ACHN (cell line): ENCODE results near the gene CSPG5.

Experiments
- DNase-seq: peaks from one replicate; pipeline ENCODE4 v3.0.0-alpha.2; 2015
- in situ Hi-C: cut with HindIII; loops from 2 replicates; pipeline ENCODE4 v1.10.0; 2017; ENCODE audit warnings: low sequenced_read_pairs, low pct_ligation_motif_present, low pct_unique_long_range_greater_than_20kb

Gene CSPG5

DNA sequence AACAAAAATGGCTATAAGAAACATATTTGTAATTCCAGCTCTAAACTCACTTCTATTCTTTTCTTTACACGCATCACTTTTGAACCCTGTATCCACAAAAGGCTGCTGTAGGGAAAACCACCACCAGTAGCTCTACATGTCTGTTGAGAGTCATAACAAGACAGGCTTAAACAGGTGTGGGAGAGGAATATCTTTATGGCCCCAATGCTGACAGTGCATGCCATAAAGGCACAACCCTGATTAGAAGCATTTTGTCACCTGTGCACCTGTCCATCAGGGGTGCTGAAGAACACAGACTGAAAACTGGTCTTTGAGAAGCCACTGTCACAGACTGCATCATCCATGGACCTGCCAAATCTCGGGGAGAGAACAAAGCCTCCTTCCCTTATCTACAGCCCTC lies 11.6 kb upstream of the CSPG5 start:
- in situ Hi-C loops, result no loop called here
- no peak for DNase-seq

DNA sequence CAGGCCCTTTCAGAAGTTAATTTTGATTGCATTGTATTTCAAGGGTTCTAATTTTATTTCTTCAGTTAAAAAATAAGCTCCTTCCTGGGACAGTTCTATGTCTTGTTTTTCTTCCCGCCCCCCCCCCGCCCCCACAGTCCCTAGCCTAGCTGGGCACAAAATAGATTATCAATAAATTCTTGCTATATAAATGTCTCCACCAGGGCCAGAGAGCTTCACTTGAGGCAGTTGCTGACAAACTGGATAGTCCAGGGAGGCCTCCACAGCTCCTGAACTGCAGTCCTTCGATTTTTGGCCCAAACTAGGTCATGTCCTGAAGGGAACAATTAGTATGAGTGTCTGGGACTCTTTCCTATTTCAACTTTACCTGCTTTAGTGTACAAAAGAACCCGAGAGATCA lies 9.9 kb upstream of the CSPG5 start:
- in situ Hi-C loops, result no loop called here
- DNase-seq, result no peak

DNA sequence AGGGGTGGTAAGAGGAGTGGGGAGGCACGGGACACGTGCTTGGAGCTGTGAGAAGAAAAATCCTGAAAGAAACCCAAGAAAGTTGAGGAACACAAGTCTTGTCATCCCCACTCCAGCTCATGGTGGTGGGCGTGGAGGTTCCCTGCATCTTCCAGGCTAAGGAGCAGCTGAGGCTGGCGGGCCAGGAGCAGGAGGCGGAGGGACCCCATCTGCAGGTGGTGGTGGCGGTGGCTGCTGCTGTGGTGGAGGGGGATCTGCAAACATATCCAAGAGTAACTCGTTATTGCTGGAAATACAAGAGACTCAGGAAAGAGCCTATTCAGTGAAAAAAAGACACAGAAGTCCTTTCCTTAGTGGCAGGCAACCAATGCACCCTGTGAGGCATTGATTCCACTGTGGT lies 9.4 kb upstream of the CSPG5 start:
- no peak for DNase-seq
- in situ Hi-C loops, result no loop called here

DNA sequence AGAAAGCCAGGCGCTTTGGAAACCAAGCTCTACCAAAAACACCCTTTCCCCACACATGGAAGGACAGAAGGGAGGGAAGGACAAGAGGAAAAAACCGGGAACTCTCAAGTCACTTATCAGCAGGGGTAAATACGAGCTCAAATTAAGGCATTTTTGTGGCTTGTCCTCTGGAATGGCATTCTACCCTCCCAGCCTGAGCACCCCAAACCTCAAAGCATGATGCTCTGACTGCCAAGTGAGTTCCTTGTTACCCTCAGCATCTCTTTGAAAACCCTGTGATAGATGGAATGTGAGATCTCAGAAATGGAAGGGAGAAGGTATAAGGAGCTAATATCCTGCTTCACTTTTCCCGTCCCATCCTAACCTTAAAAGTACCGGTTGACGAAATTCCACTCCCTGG lies 8.1 kb upstream of the CSPG5 start:
- DNase-seq, result no peak
- in situ Hi-C loops, result no loop called here

DNA sequence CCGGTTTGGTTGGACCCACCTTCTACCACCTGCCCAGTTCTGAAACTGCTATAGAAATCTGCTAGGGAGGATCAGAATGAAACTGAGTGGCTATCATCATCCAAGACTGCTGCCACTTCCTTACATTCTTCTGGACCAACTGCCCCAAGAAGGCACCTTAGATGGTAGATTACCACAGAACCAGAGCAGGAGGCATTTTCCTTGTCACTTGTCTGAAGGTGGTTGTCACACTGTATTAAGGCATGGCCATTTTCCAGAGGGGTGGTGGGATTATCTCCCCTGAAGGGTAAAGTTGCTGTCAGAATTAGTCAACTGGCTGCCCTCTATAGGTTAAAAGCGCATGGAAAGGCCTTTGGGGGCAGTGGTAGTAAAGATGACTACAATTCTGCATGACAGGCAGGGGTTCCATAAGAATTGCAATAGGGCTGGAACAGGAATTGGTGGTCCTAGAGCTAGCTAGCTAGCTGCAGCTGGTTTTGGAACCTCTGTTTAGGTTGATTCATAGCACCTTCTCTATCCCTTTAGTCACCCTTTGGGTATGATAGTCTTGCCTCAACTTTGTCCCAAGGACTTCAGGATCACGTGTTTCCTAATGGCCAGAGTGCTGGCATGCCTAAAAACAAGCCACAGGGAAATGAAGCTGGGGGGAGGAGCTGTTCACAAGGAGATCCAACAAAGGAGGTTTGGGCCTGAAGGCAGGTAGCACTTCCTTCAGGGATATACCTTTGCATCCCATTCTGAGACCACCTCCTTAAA lies 4.8 kb upstream of the CSPG5 start:
- no peak for DNase-seq

DNA sequence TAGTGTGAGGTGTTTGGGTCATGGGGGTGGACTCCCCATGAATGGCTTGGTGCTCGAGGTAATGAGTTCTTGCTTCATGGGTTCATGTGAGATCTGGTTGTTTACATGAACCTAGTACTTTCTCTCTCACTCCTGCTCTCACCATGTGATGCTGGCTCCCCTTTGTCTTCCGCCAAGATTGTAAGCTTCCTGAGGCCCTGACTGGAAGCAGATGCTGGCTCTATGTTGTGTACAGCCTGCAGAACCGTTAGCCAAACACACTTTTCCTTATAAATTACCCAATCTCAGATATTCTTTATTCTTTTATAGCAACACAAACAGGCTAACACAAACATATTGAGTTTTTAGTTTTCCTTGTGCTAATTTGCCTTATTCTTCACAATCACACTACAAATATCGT lies 3.2 kb upstream of the CSPG5 start:
- in situ Hi-C loops, result no loop called here
- no peak for DNase-seq

More for the DNA sequence above, 4.8 kb upstream of the CSPG5 start:
- in situ Hi-C loops, result no loop called here

DNA sequence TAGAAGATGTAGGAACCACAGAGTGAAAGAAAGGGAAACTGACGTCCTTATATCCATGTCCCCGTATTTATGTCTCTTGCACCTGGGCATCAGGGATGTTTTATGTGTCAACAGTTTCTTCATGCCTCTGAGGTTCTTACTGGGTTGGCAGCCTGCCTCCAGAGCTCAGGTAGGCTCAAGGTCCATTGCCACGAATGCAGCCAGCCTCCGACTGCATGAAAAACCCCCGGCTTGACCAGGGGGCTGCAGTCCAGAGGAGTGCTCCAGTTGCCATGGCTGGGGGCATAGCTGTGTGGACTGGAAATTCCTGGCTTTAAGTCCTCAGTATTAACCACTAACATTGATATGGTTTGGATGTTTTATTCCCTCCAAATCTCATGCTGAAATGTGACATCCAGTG lies 2.8 kb upstream of the CSPG5 start:
- in situ Hi-C loops, result no loop called here
- DNase-seq, result no peak

DNA sequence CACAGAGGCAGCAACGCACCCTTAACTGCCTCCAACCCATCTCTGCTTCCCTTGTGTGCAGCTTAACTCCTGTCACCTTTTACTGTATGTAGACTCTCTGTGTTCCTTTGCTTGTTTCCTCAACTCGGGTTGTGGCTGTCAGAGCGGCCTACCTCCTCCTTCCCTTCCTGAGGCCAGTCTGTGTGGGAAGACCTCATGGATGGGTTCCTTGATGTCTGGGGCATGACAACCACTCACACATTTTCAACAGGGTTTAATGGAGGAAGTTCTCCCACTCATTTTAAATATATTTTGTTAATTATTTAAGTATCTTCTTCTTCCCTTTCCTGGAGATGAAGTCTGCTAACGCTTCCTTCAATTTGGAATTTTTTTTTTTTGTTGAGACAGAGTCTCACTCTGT lies 1.8 kb upstream of the CSPG5 start:
- in situ Hi-C loops, result no loop called here
- DNase-seq, result no peak

DNA sequence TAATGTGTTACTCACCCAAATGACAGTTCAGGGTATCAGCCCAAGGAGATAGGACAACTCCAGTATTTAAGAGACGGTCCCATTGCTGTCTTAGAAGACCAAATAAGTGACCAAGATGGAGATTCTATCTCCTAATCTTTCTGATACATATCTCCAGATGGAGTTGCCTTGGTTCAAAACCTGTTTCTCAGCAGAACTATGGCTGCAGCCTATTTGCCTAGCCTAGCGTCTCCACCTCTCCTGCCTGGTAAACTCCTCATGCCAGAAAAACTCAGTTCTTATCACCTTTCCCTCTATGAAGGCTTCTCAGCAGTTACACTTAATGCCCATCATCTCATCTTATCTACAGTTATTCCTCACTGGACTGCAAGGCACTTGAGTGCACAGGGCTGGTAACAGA lies 1.2 kb upstream of the CSPG5 start:
- no peak for DNase-seq
- in situ Hi-C loops, result no loop called here

DNA sequence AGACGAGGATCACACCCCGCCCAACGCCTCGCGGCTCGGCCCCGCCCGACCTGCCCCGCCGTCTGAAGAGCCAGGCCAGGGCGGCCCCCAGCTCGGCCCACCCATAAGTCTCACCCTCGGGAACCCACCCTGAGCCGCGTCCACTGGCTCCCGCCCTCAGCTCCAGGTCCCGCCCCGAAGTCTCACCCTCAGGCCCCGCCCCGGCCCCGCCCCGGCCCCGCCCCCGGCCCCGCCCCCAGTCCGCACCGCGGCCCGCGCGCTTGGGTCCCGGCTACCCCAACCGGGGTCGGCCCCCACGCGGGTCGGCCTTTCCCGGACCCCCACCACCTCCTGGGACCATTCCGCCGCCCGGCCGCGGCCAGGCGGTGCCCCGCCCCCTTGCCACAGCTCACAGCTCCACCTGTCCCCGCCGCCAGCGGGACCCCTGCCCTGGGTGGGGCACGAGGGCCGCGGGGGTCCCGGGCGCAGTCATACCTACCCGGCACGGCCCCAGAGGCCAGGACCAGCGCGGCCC lies 489 bp downstream of the CSPG5 start:
- in situ Hi-C loops, result no loop called here
- peak; percentile 15 for DNase-seq

DNA sequence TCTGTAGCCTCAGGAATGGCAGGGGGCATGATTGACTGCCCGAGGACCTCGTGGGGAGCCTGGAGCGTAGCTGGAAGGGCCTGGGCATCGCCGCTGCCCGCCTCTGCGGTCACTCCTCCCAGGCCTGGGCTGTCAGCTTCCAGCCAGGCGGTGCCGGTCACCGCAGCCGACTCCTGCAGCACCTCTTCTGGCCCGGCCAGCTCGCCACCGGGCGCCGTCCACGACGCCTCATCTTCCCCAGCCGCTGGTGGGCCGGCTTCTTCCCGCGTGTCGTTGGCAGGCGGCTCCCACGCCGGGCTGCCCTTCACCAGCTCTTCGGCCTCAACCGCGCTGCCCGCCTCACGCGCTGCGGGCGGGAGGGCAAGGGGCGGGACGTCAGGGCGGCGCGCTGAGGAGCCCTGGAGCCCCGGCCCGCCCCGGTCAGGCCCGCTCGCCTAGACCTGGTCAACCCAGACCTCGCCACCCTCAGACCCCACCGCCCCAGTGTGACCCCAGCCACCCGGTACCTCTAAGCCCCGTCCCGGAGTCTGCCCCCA lies 1.0 kb downstream of the CSPG5 start:
- in situ Hi-C loops, result no loop called here
- no peak for DNase-seq

DNA sequence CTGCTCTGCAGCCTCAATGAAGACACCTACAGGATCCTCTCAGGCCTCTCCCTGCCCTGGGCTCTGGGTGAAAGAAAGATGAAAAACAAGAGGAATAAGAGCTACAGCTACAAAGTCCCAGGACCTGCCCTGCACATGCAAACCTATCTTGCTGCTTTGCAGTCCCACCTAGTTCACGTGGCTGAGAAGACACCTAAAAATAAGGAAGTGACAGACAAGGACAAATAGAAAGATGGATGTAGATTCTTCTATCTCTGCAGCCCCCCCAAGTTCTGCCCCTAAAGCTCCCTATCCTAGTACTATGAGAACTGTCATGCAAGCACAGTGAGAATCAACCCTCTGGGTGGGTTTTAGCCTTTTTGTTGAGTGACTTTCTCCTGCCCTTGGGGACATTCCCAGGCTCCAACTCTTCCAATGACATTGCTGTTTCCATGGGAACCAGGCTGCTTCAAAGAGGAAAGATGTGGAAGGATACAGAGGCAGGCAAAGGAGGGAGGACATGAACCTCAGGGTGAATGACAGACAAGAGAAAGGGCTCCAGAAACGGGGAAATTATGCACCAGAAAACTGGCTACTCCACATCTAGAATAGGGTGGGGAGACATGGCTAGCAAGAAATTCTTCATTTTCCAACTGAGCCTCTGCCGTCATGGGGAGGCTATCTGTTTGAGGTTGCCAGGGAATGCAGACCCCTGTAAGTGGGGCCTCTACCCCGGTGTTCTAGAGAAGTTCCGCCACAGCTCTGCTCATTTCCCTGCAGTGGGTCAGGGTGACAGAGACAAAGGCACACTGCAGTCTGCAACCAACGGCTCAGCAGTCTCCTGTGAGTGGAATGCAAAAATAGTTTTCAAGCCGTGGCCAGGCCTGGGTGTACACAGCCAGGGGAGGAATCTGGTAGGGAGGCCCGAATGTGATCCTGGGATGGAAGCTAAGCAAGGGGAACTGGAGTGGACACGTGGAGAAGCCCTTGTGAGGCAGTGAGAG lies 5.2 kb downstream of the CSPG5 start:
- DNase-seq, result no peak
- in situ Hi-C loops, result no loop called here

DNA sequence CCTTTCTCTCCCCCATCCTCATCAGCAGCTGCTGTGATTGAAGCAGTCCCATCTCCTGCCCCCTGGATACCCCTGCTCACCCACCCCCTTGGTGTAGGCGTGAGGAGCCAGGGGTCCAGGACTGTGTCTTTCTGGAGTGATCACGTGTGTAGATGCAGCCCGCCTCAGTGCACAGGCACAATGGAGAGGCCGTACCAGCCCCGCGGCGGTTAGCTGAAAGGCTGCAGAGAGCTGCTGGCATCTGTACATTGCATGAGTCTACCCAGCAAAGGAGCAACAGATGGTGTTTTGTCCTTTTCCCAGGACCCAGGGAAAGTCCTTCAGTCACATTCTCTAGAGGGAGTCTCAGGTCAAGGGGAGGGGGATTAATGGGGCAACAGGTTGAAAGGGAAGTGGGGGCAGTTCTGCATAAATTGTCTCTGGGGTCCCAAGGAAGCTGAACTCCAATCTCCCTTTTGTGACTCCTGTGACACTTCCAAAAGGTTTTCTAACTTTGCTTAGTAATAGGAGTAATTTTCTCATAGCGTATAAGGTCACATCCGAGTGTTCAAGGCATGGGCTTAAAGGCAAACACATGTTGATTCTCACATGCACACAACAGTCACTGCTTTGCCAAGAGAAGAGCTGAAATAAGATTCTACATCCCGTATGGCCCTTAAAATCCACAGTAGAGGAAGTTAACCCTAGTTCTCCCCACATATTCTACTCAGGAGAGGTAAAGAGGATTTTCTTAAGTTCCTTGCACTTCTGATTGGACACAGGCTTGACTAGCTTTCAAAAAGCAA lies 7.1 kb downstream of the CSPG5 start:
- in situ Hi-C loops, result no loop called here
- DNase-seq, result no peak

DNA sequence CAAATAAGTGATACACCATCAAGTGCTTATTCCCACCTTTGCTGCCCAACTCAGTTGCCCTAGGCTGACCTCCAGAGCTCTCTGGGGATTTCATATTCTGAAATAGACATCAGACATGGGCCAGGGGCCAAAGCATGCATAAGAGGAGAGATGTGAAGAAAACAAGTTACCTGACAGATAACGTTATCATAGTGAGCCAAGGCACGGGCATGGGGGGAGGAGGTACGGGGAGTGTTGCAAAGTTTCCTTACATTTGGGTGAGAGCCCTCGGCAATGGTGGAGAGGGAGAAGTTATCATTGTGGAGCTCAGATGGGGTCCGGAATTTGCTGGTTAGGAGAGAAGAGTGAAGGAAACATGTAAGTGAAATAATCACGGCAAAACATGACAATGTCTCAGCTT lies 9.8 kb downstream of the CSPG5 start:
- no peak for DNase-seq
- in situ Hi-C loops, result no loop called here

DNA sequence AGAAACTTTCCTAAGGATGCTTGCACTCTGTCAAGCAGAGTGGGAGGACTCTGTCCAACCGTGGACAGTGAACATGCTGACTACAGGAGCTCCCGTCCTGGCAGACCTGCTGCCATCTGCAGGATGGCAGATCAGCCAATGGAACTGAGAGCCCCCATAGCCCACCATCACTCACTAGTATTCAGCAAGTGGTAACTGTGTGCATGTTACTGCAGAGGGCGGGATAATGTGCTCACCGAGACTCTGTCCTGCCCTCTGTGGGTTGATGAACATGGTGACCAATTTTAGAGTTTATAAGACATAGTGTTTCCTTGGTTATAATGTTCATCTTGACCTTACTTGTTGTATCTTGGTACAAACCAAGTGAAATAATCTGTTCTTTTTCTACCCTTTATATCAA lies 11.5 kb downstream of the CSPG5 start:
- in situ Hi-C loops, result no loop called here
- DNase-seq, result no peak

DNA sequence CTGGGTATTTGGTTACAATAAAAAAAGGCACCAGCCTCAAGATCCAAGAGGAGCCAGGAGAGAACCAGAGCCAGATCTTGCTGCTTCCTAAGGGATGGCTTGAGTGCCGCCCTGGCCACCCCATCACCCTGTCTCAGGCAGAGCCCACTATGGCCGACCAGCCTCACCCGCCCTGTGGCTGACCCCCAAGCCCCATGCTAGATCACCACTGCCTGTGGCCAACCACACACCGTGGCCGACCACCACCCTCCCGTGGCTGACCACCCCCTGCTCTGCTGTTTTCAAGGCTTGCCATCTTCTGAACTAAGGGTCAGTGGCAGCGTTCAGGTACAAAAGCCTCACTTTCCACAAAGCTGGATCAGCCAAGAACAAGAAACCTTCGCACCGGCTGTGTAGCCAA lies 12.0 kb downstream of the CSPG5 start:
- DNase-seq, result no peak
- in situ Hi-C loops, result no loop called here

DNA sequence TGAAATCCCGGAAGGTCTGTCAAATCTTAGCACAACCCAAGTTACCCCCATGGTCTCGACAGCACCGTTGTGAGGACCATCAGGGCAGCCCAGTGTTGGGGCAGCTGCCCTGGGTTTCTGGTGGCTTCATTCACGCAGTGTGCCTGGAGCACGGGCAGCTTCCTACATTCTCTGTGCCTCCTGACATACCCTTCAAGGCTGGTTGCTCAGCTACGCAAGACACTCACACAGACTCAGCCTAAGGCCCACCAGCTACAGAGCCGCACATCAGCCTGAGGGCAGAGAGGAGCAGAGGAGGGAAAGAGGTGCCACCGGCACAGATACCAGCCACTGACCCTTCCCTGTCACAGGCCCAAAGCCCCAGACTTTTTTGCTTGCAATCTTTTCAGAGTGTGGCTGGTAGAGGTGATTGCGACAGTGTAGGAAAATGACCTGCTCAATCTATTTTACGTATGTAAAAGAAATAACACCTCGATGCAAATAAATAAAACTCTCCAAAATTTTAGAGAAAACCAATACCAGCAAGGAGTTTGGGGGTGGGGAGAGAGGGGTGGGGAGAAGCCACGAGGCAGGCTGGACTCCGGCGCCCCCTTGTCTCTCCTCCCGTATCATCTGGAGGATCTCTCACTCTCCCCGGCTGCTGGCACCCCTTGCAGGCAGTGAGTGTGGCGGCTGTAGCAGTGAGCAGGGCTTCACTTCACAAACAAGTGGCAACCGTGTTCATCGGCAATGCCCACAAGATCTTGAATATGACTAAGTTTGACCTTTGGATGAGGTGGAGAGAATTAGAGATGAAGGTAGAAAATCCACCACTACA lies 12.7 kb downstream of the CSPG5 start:
- in situ Hi-C loops, result no loop called here
- no peak for DNase-seq

DNA sequence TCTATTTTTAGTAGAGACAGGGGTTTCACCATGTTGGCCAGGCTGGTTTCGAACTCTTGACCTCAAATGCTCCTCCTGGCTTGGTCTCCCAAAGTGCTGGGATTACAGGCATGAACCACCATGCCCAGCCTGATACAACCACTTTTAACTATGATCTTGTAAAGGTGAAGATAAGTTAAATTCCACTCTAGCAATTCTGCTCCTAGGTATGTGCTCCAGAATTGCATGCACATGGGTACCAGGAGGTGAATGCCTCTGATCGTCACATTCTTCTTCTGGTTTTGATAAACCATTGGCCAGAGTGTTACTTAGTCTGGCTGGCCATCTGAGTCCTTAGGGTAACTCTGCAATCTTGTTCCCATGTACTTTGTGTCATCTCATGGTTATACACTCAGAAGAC lies 22.3 kb downstream of the CSPG5 start:
- no peak for DNase-seq
- in situ Hi-C loops, result no loop called here
